HUES6 (cell line): ENCODE measurements around the gene NCS1.

Source experiments
- H3K27ac ChIP-seq: 2 replicates; pipeline ENCODE4 v1.7.0; 2013; ENCODE audit warnings: low read depth, mild to moderate bottlenecking, low read length, inconsistent platforms
- H3K27me3 ChIP-seq: 2 replicates; pipeline ENCODE4 v1.6.1; 2013; ENCODE audit warnings: low read length; ENCODE audit not compliant: control insufficient read depth, insufficient read depth
- H3K36me3 ChIP-seq: 2 replicates; pipeline ENCODE4 v1.6.1; 2013; ENCODE audit warnings: low read length; ENCODE audit not compliant: control insufficient read depth, insufficient read depth
- H3K4me1 ChIP-seq: 2 replicates; pipeline ENCODE4 v1.6.1; 2013; ENCODE audit warnings: low read length; ENCODE audit not compliant: control insufficient read depth, insufficient read depth
- H3K4me3 ChIP-seq: 2 replicates; pipeline ENCODE4 v1.5.1; 2013; ENCODE audit warnings: low read depth, low read length
- H3K9ac ChIP-seq: one replicate; pipeline ENCODE4 v1.6.1; 2013; ENCODE audit warnings: mild to moderate bottlenecking, low read length
- H3K9me3 ChIP-seq: 2 replicates; pipeline ENCODE4 v1.6.1; 2013; ENCODE audit warnings: low read depth, low read length; ENCODE audit not compliant: control insufficient read depth, insufficient read depth

The NCS1 gene

GRCh38 chr9:130217838-130218237 lies 45.6 kb downstream of the NCS1 start:
- Histone ChIP-seq H3K27ac (no peak overlapping the region), H3K9ac (no peak overlapping the region), H3K36me3 (peaks cover 9% of the 10 kb centered on the region), H3K4me3 (no peak overlapping the region), H3K4me1 (peaks cover 24% of the 10 kb centered on the region), H3K9me3 (no peaks in the 10 kb centered on the region), H3K27me3 (no peaks in the 10 kb centered on the region)

GRCh38 chr9:130219661-130220096 lies 47.5 kb downstream of the NCS1 start:
- Histone ChIP-seq H3K4me1 (peaks cover 15% of the 10 kb centered on the region; the same call in 1 of the 2 replicates), H3K27ac (no peak overlapping the region), H3K9ac (no peak overlapping the region), H3K27me3 (no peaks in the 10 kb centered on the region), H3K9me3 (no peaks in the 10 kb centered on the region), H3K36me3 (peaks cover 11% of the 10 kb centered on the region), H3K4me3 (no peak overlapping the region)

- peaks cover 15% of the 10 kb centered on the region for H3K36me3 ChIP-seq
- H3K9me3 ChIP-seq, result no peaks in the 10 kb centered on the region
- H3K27me3 ChIP-seq, result no peaks in the 10 kb centered on the region
- H3K27ac ChIP-seq, result no peak overlapping the region
- H3K9ac ChIP-seq, result no peak overlapping the region
- peaks cover 8% of the 10 kb centered on the region; the same call in 1 of the 2 replicates for H3K4me1 ChIP-seq
- no peak overlapping the region for H3K4me3 ChIP-seq
These were observed 48.1 kb downstream of the NCS1 start for GRCh38 chr9:130220352-130220751.

- H3K9ac ChIP-seq, result no peak overlapping the region
- no peak overlapping the region for H3K27ac ChIP-seq
- peaks cover 36% of the 10 kb centered on the region for H3K36me3 ChIP-seq
- peaks cover 9% of the 10 kb centered on the region for H3K9me3 ChIP-seq
- H3K27me3 ChIP-seq, result no peaks in the 10 kb centered on the region
- no peaks in the 10 kb centered on the region; the same call in 1 of the 2 replicates for H3K4me1 ChIP-seq
- H3K4me3 ChIP-seq, result no peak overlapping the region
These were observed 50.6 kb downstream of the NCS1 start for GRCh38 chr9:130222833-130223232.

GRCh38 chr9:130225071-130225470 lies 52.9 kb downstream of the NCS1 start:
- Histone ChIP-seq H3K36me3 (peaks cover 39% of the 10 kb centered on the region), H3K4me3 (no peak overlapping the region), H3K4me1 (no peaks in the 10 kb centered on the region; the same call in 1 of the 2 replicates), H3K27me3 (no peaks in the 10 kb centered on the region), H3K27ac (no peak overlapping the region), H3K9me3 (peaks cover 10% of the 10 kb centered on the region), H3K9ac (no peak overlapping the region)

- Histone ChIP-seq H3K27me3 (no peaks in the 10 kb centered on the region), H3K36me3 (peaks cover 39% of the 10 kb centered on the region), H3K9ac (no peak overlapping the region), H3K4me3 (no peak overlapping the region), H3K4me1 (no peaks in the 10 kb centered on the region), H3K27ac (no peak overlapping the region), H3K9me3 (peaks cover 10% of the 10 kb centered on the region)
These were observed 53.4 kb downstream of the NCS1 start for GRCh38 chr9:130225586-130225985.

GRCh38 chr9:130226112-130226511 lies 53.9 kb downstream of the NCS1 start:
- Histone ChIP-seq H3K9ac (no peak overlapping the region), H3K4me3 (no peak overlapping the region), H3K36me3 (peaks cover 39% of the 10 kb centered on the region), H3K27me3 (no peaks in the 10 kb centered on the region), H3K9me3 (peaks cover 10% of the 10 kb centered on the region), H3K27ac (no peak overlapping the region), H3K4me1 (no peaks in the 10 kb centered on the region)

GRCh38 chr9:130227833-130228232 lies 55.6 kb downstream of the NCS1 start:
- Histone ChIP-seq H3K9ac (no peak overlapping the region), H3K9me3 (peaks cover 10% of the 10 kb centered on the region), H3K4me1 (no peaks in the 10 kb centered on the region; the same call in 1 of the 2 replicates), H3K27ac (no peak overlapping the region), H3K27me3 (no peaks in the 10 kb centered on the region), H3K36me3 (peaks cover 47% of the 10 kb centered on the region), H3K4me3 (no peak overlapping the region)

- no peaks in the 10 kb centered on the region; the same call in 1 of the 2 replicates for H3K4me1 ChIP-seq
- peaks cover 63% of the 10 kb centered on the region for H3K36me3 ChIP-seq
- peaks cover 10% of the 10 kb centered on the region for H3K9me3 ChIP-seq
- no peak overlapping the region for H3K27ac ChIP-seq
- no peak overlapping the region for H3K9ac ChIP-seq
- no peak overlapping the region for H3K4me3 ChIP-seq
- no peaks in the 10 kb centered on the region for H3K27me3 ChIP-seq
These were observed 57.6 kb downstream of the NCS1 start for GRCh38 chr9:130229759-130230158.

GRCh38 chr9:130230631-130231030 lies 58.4 kb downstream of the NCS1 start:
- H3K4me1 ChIP-seq, result no peaks in the 10 kb centered on the region; the same call in 1 of the 2 replicates
- peaks cover 10% of the 10 kb centered on the region for H3K9me3 ChIP-seq
- H3K27me3 ChIP-seq, result no peaks in the 10 kb centered on the region
- H3K27ac ChIP-seq, result no peak overlapping the region
- H3K4me3 ChIP-seq, result no peak overlapping the region
- peaks cover 57% of the 10 kb centered on the region for H3K36me3 ChIP-seq
- no peak overlapping the region for H3K9ac ChIP-seq

- no peaks in the 10 kb centered on the region for H3K27me3 ChIP-seq
- no peak overlapping the region for H3K4me3 ChIP-seq
- peaks cover 37% of the 10 kb centered on the region for H3K36me3 ChIP-seq
- no peaks in the 10 kb centered on the region for H3K9me3 ChIP-seq
- no peak overlapping the region for H3K9ac ChIP-seq
- H3K27ac ChIP-seq, result no peak overlapping the region
- peaks cover 3% of the 10 kb centered on the region; the same call in 1 of the 2 replicates for H3K4me1 ChIP-seq
These were observed 60.8 kb downstream of the NCS1 start for GRCh38 chr9:130232899-130233586.
